Testis (tissue), 3 donors: ENCODE measurements around the gene RNGTT. TPM values are rescaled to one million over a fixed set of nuclear protein-coding genes. Genes with fewer than 3 reads are reported as not detected.

Experiments used
- DNase-seq: peaks from one replicate; pipeline ENCODE4 v3.0.0-alpha.2; 2019
- H3K27ac ChIP-seq, 2 donors: fragments of 200-600 bp; sonication (generic); one replicate each; pipeline ENCODE4 v1.5.1; 2019
- H3K27me3 ChIP-seq: fragments of 200-600 bp; sonication (generic); one replicate; pipeline ENCODE4 v1.5.1; 2019
- H3K36me3 ChIP-seq: fragments of 200-600 bp; sonication (generic); one replicate; pipeline ENCODE4 v1.5.1; 2017; ENCODE audit warnings: low read depth; ENCODE audit errors: missing control alignments
- H3K4me1 ChIP-seq: fragments of 200-600 bp; sonication (generic); one replicate; pipeline ENCODE4 v1.5.1; 2019
- H3K4me3 ChIP-seq, 2 donors: fragments of 200-600 bp; sonication (generic); one replicate each; pipeline ENCODE4 v1.5.1; 2017 to 2019
- H3K9me3 ChIP-seq: fragments of 200-600 bp; sonication (generic); one replicate; pipeline ENCODE4 v1.5.1; 2017
- CTCF ChIP-seq, 3 experiments: fragments of 450-650 bp in 2 of 3; fragments of 200-600 bp in 1 of 3; sonication (generic) in 1 of 3; IDR thresholded peaks; one replicate each; pipeline ENCODE4 v1.5.1; 2016 to 2019; ENCODE audit warnings: antibody characterized with exemption in 3 of 3, mild to moderate bottlenecking in 2 of 3, moderate library complexity in 1 of 3
- POLR2A ChIP-seq: fragments of 450-650 bp; IDR thresholded peaks from one replicate; pipeline ENCODE4 v1.6.1; 2017; ENCODE audit warnings: antibody characterized with exemption, mild to moderate bottlenecking, moderate library complexity
- WGBS, 2 donors: methylation state at CpG; one replicate each; pipeline ENCODE4 v1.1.5; 2018; 5-methylcytosine and 5-hydroxymethylcytosine counted together
- intact Hi-C: fragments of 100-400 bp; cut with DNase I; formaldehyde crosslinking; loops from one replicate; pipeline ENCODE4 v1.15.1; 2023; ENCODE audit warnings: low total_unique reads
- polyA plus RNA-seq: library from polyadenylated mRNA; stranded (reverse); fragments of 350-450 nt; fragmentation: Illumina TruSeq; extraction: RNeasy Lipid Tissue Mini Kit (QIAGEN cat#74804); gene quantifications from one replicate; pipeline ENCODE4 v1.2.3, GENCODE V29; 2014; ENCODE audit warnings: low read depth, low replicate concordance; ENCODE audit not compliant: insufficient read depth
- total RNA-seq, 2 donors: library from RNA; depleted of rRNA; stranded (reverse); fragments of >200 nt; gene quantifications; one replicate each; pipeline ENCODE4 v1.2.3, GENCODE V29; 2016

RNGTT gene
- total and polyA plus RNA-seq, 3 donors from 2014 or later: 19.4 to 27.0 (median 22.1) TPM

- no peak overlapping the region for H3K27ac ChIP-seq
- no peak for DNase-seq
- no peaks in the 10 kb centered on the region for H3K4me1 ChIP-seq
- no peak for TF ChIP-seq CTCF (IDR thresholded peaks at IDR 0.05)
- TF ChIP-seq POLR2A: no peak
- no peaks in the 10 kb centered on the region for H3K9me3 ChIP-seq
- no peaks in the 10 kb centered on the region for H3K27me3 ChIP-seq
- H3K4me3 ChIP-seq: no peak overlapping the region
- intact Hi-C loops: no loop called here
- no peaks in the 10 kb centered on the region for H3K36me3 ChIP-seq
Measured at GRCh38 chr6:88864359-88865054, 98.9 kb downstream of the RNGTT start.

- DNase-seq: peak; percentile 22
- Histone ChIP-seq H3K4me3 (no peak overlapping the region), H3K9me3 (no peaks in the 10 kb centered on the region), H3K36me3 (no peaks in the 10 kb centered on the region), H3K27ac (no peak overlapping the region), H3K4me1 (no peaks in the 10 kb centered on the region), H3K27me3 (no peaks in the 10 kb centered on the region)
- 81 to 84% methylated on average over 2 of the region's 2 CpGs for WGBS, 2 donors
- TF ChIP-seq CTCF (IDR thresholded peaks at IDR 0.05) (no peak), POLR2A (no peak)
- intact Hi-C loops: no loop called here
Measured at GRCh38 chr6:88860310-88860709, 103.1 kb downstream of the RNGTT start.

GRCh38 chr6:88858455-88858854, 105.0 kb downstream of the RNGTT start:
- intact Hi-C loops: no loop called here

GRCh38 chr6:88856566-88856965, 106.9 kb downstream of the RNGTT start:
- no peaks in the 10 kb centered on the region for H3K36me3 ChIP-seq
- no peaks in the 10 kb centered on the region for H3K4me1 ChIP-seq
- H3K27me3 ChIP-seq: no peaks in the 10 kb centered on the region
- no peaks in the 10 kb centered on the region for H3K9me3 ChIP-seq
- no peak for DNase-seq
- H3K4me3 ChIP-seq: no peak overlapping the region
- intact Hi-C loops: no loop called here
- 87 to 93% methylated on average over 1 of the region's 1 CpG for WGBS, 2 donors
- H3K27ac ChIP-seq: no peak overlapping the region
- no peak for TF ChIP-seq CTCF (IDR thresholded peaks at IDR 0.05)
- no peak for TF ChIP-seq POLR2A

More at GRCh38 chr6:88858455-88858854, 105.0 kb downstream of the RNGTT start:
- Histone ChIP-seq H3K36me3 (no peaks in the 10 kb centered on the region), H3K27ac (no peak overlapping the region), H3K4me3 (no peak overlapping the region), H3K9me3 (no peaks in the 10 kb centered on the region), H3K27me3 (no peaks in the 10 kb centered on the region), H3K4me1 (no peaks in the 10 kb centered on the region)
- TF ChIP-seq POLR2A: no peak
- TF ChIP-seq CTCF (IDR thresholded peaks at IDR 0.05): no peak
- DNase-seq: no peak
- WGBS, 2 donors: 94 to 97% methylated on average over 3 of the region's 3 CpGs

- TF ChIP-seq CTCF (IDR thresholded peaks at IDR 0.05) (no peak), POLR2A (no peak)
- no peak overlapping the region for H3K4me3 ChIP-seq
- intact Hi-C loops: no loop called here
- no peaks in the 10 kb centered on the region for H3K27me3 ChIP-seq
- no peak for DNase-seq
- H3K9me3 ChIP-seq: no peaks in the 10 kb centered on the region
- 84 to 89% methylated on average over 2 of the region's 2 CpGs for WGBS, 2 donors
- no peaks in the 10 kb centered on the region for H3K4me1 ChIP-seq
- no peaks in the 10 kb centered on the region for H3K36me3 ChIP-seq
- no peak overlapping the region for H3K27ac ChIP-seq
Measured at GRCh38 chr6:88855541-88856147, 107.8 kb downstream of the RNGTT start.
